ENCODE measurements around the gene SP110. TPM values are rescaled to one million over a fixed set of nuclear protein-coding genes. Genes with fewer than 3 reads are reported as not detected.

The SP110 gene
- total and polyA plus RNA-seq, 2 of the 4 experiments (the other 2 are of a cell fraction): 9.3 to 10.2 TPM

GRCh38 chr2:230166557-230167170, 53.1 kb downstream of the SP110 start:
- no peak for TF ChIP-seq CEBPB (IDR thresholded peaks at IDR 0.05; ENCODE audit: low read depth, low read length)
- Histone ChIP-seq H3K9me3 (ENCODE audit: control insufficient read depth, insufficient read depth, low read length) (no peaks in the 10 kb centered on the region), H2BK15ac (ENCODE audit: low read depth, low read length) (no peak overlapping the region), H3K27ac (ENCODE audit: insufficient read depth, low read length) (no peak overlapping the region), H3K56ac (ENCODE audit: extremely low read depth, insufficient read depth, low read length) (no peak overlapping the region), H2BK20ac (ENCODE audit: low read depth, low read length) (no peak overlapping the region), H3K79me1 (ENCODE audit: low read depth in 1 of 2, low read length in 2 of 2) (no peaks in the 10 kb centered on the region), H3K4me3 (ENCODE audit: insufficient read depth, low read depth, low read length) (no peak overlapping the region), H4K91ac (ENCODE audit: insufficient read depth, low read depth, low read length) (no peak overlapping the region), H3K9ac (ENCODE audit: low read depth, low read length) (no peak overlapping the region), H4K5ac (ENCODE audit: low read depth, low read length) (no peak overlapping the region), H3K4ac (ENCODE audit: low read depth, low read length) (no peak overlapping the region), H3K14ac (replicated peaks; ENCODE audit: low read depth, low read length) (no peak overlapping the region), H3K9me1 (ENCODE audit: insufficient read depth, low read length) (no peaks in the 10 kb centered on the region), H4K20me1 (ENCODE audit: insufficient read depth, low read length) (no peaks in the 10 kb centered on the region), H2AK9ac (replicated peaks; ENCODE audit: low read depth, low read length, poor library complexity) (no peak overlapping the region), H3K36me3 (ENCODE audit: control insufficient read depth, insufficient read depth, low read length) (peaks cover 3% of the 10 kb centered on the region; the same call in 1 of the 2 replicates), H4K8ac (ENCODE audit: low read depth in 2 of 2, low read length in 2 of 2) (no peak overlapping the region), H2BK120ac (ENCODE audit: low read depth, low read length) (no peak overlapping the region), H3K23ac (ENCODE audit: low read depth, low read length) (no peak overlapping the region), H3K4me2 (ENCODE audit: low read depth, low read length) (no peak overlapping the region), H2BK5ac (ENCODE audit: low read depth, low read length, poor library complexity, severe bottlenecking) (no peak overlapping the region), H2AK5ac (ENCODE audit: low read depth, low read length) (no peak overlapping the region), H3K27me3 (ENCODE audit: control insufficient read depth, insufficient read depth, low read length) (no peaks in the 10 kb centered on the region), H3K4me1 (ENCODE audit: control insufficient read depth, insufficient read depth, low read length) (no peaks in the 10 kb centered on the region), H3K18ac (ENCODE audit: low read depth, low read length) (no peak overlapping the region), H2AFZ (replicated peaks; ENCODE audit: low read length, poor library complexity) (no peak overlapping the region)
- intact Hi-C loops (cut with micrococcal nuclease) (loop anchor here (10.0 kb wide), 1 partner anchor 362 kb away; no protein-coding TSS in a partner anchor), in situ Hi-C loops (cut with MboI; ENCODE audit: low sequenced_read_pairs) (loop anchor here (25.0 kb wide), 1 partner anchor 354 kb away; no protein-coding TSS in a partner anchor), dilution Hi-C loops (cut with HindIII; ENCODE audit: low sequenced_read_pairs, unreplicated experiment) (no loop called here)
- ChIA-PET CTCF (no interaction called here), POLR2A (ENCODE audit: unreplicated experiment) (interaction anchor here (0.5 kb wide), 1 partner anchor 476 kb away, joined by 3 read pairs; no protein-coding TSS in a partner anchor)
- no peak for DNase-seq
- ATAC-seq (ENCODE audit: low read depth): no peak
- BruUV-seq (replicated peaks): no TSS peak
- no CpG with 5 or more reads among the region's 2 CpGs for WGBS, 2 experiments (ENCODE audit: extremely low coverage in 2 of 2, insufficient read length in 1 of 2)
